ENCODE measurements around the gene PTCD2. TPM values are rescaled to one million over a fixed set of nuclear protein-coding genes. Genes with fewer than 3 reads are reported as not detected.

Gene PTCD2
- total and polyA plus RNA-seq, 9 of the 15 experiments (the other 6 are each of a cell fraction or from before 2014, with no cell fraction given) = 11.9 to 28.5 (median 18.6) TPM

- no peak for TF ChIP-seq BRF2 (IDR thresholded peaks at IDR 0.05; ENCODE audit: borderline replicate concordance, insufficient read depth, insufficient read length)
- TF ChIP-seq USF2 (CRISPR knock-in tag; IDR thresholded peaks at IDR 0.05) = no peak
- TF ChIP-seq EGR1 (conservative IDR thresholded peaks at IDR 0.05) = no peak
- no peak for TF ChIP-seq ERF (CRISPR knock-in tag; IDR thresholded peaks at IDR 0.05)
- no peak for TF ChIP-seq FOXO4 (CRISPR knock-in tag; IDR thresholded peaks at IDR 0.05)
- no peak for TF ChIP-seq ZFP30 (CRISPR knock-in tag; IDR thresholded peaks at IDR 0.05; ENCODE audit: borderline replicate concordance)
- TF ChIP-seq GTF2A2 (tag; IDR thresholded peaks at IDR 0.05) = no peak
- peak; percentile 88 for TF ChIP-seq PKNOX1 (IDR thresholded peaks at IDR 0.05)
- TF ChIP-seq GATA2 (CRISPR knock-in tag; IDR thresholded peaks at IDR 0.05) = no peak
- TF ChIP-seq ZNF212 (CRISPR knock-in tag; IDR thresholded peaks at IDR 0.05) = 0 out of 2 replicates have a peak, but pooled peaks have one; percentile 4
- TF ChIP-seq NKRF (IDR thresholded peaks at IDR 0.05; ENCODE audit: borderline replicate concordance) = no peak
- TF ChIP-seq ZNF253 (CRISPR knock-in tag; conservative IDR thresholded peaks at IDR 0.05) = no peak
- no peak for TF ChIP-seq ZNF561 (CRISPR knock-in tag; conservative IDR thresholded peaks at IDR 0.05)
- TF ChIP-seq PCBP2 (IDR thresholded peaks at IDR 0.05; ENCODE audit: low read depth, low read length, poor library complexity, severe bottlenecking) = no peak
- TF ChIP-seq CREM (IDR thresholded peaks at IDR 0.05; ENCODE audit: low read depth) = no peak
- peak; percentile 6; the same call in 1 of the 2 replicates for TF ChIP-seq SMAD4 (CRISPR knock-in tag; conservative IDR thresholded peaks at IDR 0.05)
- TF ChIP-seq BCLAF1 (IDR thresholded peaks at IDR 0.05; ENCODE audit: borderline replicate concordance in 1 of 2, control insufficient read depth in 1 of 2, low read depth in 2 of 2, low read length in 1 of 2) = no peak
Measured at GRCh38 chr5:72281764-72282499, 38.2 kb upstream of the PTCD2 start (continued).
